Transverse colon (tissue), 4 donors: Measurements from ENCODE around the gene C20orf96. TPM values are rescaled to one million over a fixed set of nuclear protein-coding genes. Genes with fewer than 3 reads are reported as not detected.
"Not testable (repeated sequence)": the region's sequence is repeated elsewhere in the genome, so short reads cannot be mapped to it uniquely, and the experiment has no call there.

ENCODE experiments used
- DNase-seq: peaks from one replicate; pipeline ENCODE4 v3.0.0-alpha.2; 2019
- H3K27ac ChIP-seq, 4 donors: fragments of 200-600 bp; sonication (generic); 2 replicates each; pipeline ENCODE4 v1.5.1; 2016 to 2018; ENCODE audit warnings: inconsistent platforms in 4 of 4
- H3K27me3 ChIP-seq: fragments of 200-600 bp; sonication (generic); 2 replicates; pipeline ENCODE4 v1.5.1; 2017; ENCODE audit warnings: inconsistent platforms
- H3K36me3 ChIP-seq, 4 donors: fragments of 200-600 bp; sonication (generic); 2 replicates each; pipeline ENCODE4 v1.5.1; 2017 to 2019; ENCODE audit warnings: inconsistent platforms in 4 of 4
- H3K4me1 ChIP-seq, 4 donors: fragments of 200-600 bp; sonication (generic); 2 replicates each; pipeline ENCODE4 v1.5.1; 2017 to 2020; ENCODE audit warnings: inconsistent platforms in 4 of 4
- H3K4me3 ChIP-seq, 4 donors: fragments of 200-600 bp; sonication (generic); 1 replicate in 1 of 4; 2 replicates in 3 of 4; pipeline versions ENCODE4 v1.5.1 to v1.6.1; 2017 to 2019; ENCODE audit warnings: inconsistent platforms in 4 of 4
- H3K9me3 ChIP-seq, 2 donors: fragments of 200-600 bp; sonication (generic); 2 replicates each; pipeline ENCODE4 v1.5.1; 2017 to 2019; ENCODE audit warnings: inconsistent platforms in 2 of 2
- CTCF ChIP-seq, 5 experiments: fragments of 200-600 bp in 3 of 5; fragments of 450-650 bp in 2 of 5; sonication (generic) in 3 of 5; IDR thresholded peaks; 1 replicate in 2 of 5; 2 replicates in 3 of 5; pipeline ENCODE4 v1.5.1; 2016 to 2017; ENCODE audit warnings: antibody characterized with exemption in 5 of 5, inconsistent platforms in 3 of 5, mild to moderate bottlenecking in 2 of 5, moderate library complexity in 1 of 5
- EP300 ChIP-seq: sonication (generic); formaldehyde crosslinking; IDR thresholded peaks from one replicate; pipeline ENCODE4 v1.6.1; 2017; ENCODE audit warnings: antibody characterized with exemption, low read depth
- POLR2A ChIP-seq: fragments of 450-650 bp; IDR thresholded peaks from one replicate; pipeline ENCODE4 v1.6.1; 2016; ENCODE audit warnings: antibody characterized with exemption, mild to moderate bottlenecking, moderate library complexity
- POLR2AphosphoS5 ChIP-seq, 3 donors: sonication (generic); formaldehyde crosslinking; IDR thresholded peaks; one replicate each; pipeline ENCODE4 v1.6.1; 2016; ENCODE audit warnings: antibody characterized with exemption in 3 of 3
- WGBS, 2 donors: methylation state at CpG; one replicate each; pipeline ENCODE4 v1.1.5; 2018; ENCODE audit warnings: low coverage in 1 of 2; 5-methylcytosine and 5-hydroxymethylcytosine counted together
- in situ Hi-C, 4 donors: fragments of 200-750 bp; cut with MboI; loops; one replicate each; pipeline versions ENCODE4 v1.15.0 to v1.15.1; 2017; ENCODE audit warnings: low sequenced_read_pairs in 3 of 4, low pct_ligation_motif_present in 1 of 4, low pct_unique_long_range_greater_than_20kb in 1 of 4
- intact Hi-C: fragments of 100-400 bp; cut with DNase I; formaldehyde crosslinking; loops from one replicate; pipeline ENCODE4 v1.15.1; 2023; ENCODE audit warnings: low total_unique reads
- total RNA-seq, 4 donors: library from RNA; depleted of rRNA; stranded (reverse); fragments of >200 nt; gene quantifications; one replicate each; pipeline ENCODE4 v1.1.0, GENCODE V29; 2016

C20orf96 gene
- total RNA-seq = 10 to 100 TPM in 1 of 4 donors, 1 to 10 TPM in 3; 3.0 to 97.3 (median 3.7) TPM

DNA sequence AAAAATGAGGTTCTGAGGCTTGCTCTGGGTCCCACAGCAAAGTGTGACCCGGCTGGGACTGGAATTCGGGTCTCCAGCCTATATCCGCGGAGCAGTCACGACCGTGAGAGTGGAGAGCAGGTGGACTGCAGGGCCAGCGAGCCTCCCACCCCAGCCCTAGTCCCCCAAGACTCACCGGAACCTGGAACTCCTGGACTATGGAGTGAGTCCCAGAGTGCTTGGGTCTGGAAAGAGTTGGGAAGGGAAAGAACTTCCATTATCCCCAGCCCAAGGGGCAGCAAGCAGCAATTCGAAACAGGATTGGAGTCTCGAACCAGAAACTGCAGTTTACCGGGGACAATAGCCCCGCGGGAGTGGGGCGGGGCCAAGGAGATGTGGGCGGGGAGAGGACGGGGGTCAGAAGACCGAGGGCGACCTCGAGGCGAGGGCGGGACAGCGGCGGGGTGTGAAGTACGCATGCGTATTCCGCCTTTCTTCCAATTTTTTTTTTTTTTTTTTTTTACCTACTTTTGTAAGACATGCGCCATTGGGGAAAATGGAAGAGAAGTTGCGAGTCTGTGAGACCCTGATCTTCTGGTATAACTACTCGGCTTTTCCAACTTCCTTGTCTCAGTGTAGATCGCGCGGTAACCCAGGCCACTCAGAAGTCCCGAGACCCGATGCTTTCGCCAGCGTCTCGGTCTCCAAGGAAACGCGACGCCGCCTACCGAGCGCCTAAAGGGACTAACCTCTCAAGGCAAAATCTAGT is at the start of gene C20orf96:
TSS of gene C20orf96 (minus strand) at position 667 of the 748 bp plus-strand sequence. CDS start at position 527, 140 bp downstream.
- H3K27me3 ChIP-seq = no peaks in the 10 kb centered on the region
- in situ Hi-C loops = no loop called here
- H3K4me3 ChIP-seq = peak within 1 kb of the TSS; percentile 24 to 68 (median 59)

DNA sequence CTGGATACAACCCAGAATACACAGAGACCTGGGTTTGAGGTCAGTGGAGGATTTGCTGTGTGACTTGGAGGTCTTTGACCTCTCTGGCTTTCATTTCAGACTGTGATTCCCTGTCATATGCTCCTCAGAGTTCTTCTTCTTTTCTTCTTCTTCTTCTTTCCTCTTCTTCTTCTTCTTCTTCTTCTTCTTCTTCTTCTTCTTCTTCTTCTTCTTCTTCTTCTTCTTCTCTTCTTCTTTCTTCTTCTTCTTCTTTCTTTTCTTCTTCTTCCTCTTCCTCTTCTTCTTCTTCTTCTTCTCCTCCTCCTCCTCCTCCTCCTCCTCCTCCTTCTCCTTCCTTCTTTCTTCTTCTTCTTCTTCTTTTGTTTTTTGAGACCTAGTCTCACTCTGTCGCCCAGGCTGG is 45.5 kb upstream of the C20orf96 start:
- WGBS, 2 donors = 100% methylated on average over 1 of the region's 1 CpG; no CpG with 5 or more reads in 1 of the 2 donors
- H3K27me3 ChIP-seq, H3K9me3 ChIP-seq, intact Hi-C loops, H3K4me1 ChIP-seq, H3K4me3 ChIP-seq, in situ Hi-C loops, H3K36me3 ChIP-seq, H3K27ac ChIP-seq, DNase-seq: not testable (repeated sequence)

More for the DNA sequence above, at the start of gene C20orf96:
- no peaks in the 10 kb centered on the region for H3K9me3 ChIP-seq
- peak; percentile 96 for DNase-seq
- intact Hi-C loops = no loop called here
- no peaks in the 10 kb centered on the region for H3K36me3 ChIP-seq
- 1% methylated on average over 25 to 43 of the region's 43 CpGs for WGBS, 2 donors
- peaks cover 0 to 20% (median 10%) of the 10 kb centered on the region in 4 donors for H3K4me1 ChIP-seq
- peak in 1 of 3 donors; percentile 29 for TF ChIP-seq POLR2AphosphoS5 (IDR thresholded peaks at IDR 0.05)
- TF ChIP-seq POLR2A = no peak
- peak; percentile 46 to 67 (median 56) for TF ChIP-seq CTCF (IDR thresholded peaks at IDR 0.05)
- TF ChIP-seq EP300 = no peak
- peak within 1 kb of the TSS; percentile 83 to 88 (median 86) for H3K27ac ChIP-seq

DNA sequence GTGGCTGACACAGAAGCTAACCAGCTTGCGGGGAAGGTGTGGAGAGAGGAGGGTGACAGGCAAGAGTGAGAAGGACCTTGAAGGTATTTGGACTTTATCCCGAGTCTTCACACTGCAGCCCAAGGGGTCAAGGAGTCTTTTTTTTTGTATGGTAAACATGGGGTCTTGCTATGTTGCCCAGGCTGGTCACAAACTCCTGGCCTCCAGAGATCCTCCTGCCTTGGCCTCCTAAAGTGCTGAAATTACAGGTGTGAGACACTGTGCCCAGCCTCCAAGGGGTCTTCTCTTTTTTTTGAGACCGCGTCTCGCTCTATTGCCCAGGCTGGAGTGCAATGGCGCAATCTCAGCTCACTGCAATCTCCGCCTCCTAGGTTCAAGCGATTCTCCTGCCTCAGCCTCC is 44.0 kb upstream of the C20orf96 start:
- TF ChIP-seq POLR2AphosphoS5 (IDR thresholded peaks at IDR 0.05) (no peak), EP300 (no peak), POLR2A (no peak), CTCF (IDR thresholded peaks at IDR 0.05) (no peak)
- WGBS, 2 donors = 94 to 100% methylated on average over 2 to 8 of the region's 8 CpGs

DNA sequence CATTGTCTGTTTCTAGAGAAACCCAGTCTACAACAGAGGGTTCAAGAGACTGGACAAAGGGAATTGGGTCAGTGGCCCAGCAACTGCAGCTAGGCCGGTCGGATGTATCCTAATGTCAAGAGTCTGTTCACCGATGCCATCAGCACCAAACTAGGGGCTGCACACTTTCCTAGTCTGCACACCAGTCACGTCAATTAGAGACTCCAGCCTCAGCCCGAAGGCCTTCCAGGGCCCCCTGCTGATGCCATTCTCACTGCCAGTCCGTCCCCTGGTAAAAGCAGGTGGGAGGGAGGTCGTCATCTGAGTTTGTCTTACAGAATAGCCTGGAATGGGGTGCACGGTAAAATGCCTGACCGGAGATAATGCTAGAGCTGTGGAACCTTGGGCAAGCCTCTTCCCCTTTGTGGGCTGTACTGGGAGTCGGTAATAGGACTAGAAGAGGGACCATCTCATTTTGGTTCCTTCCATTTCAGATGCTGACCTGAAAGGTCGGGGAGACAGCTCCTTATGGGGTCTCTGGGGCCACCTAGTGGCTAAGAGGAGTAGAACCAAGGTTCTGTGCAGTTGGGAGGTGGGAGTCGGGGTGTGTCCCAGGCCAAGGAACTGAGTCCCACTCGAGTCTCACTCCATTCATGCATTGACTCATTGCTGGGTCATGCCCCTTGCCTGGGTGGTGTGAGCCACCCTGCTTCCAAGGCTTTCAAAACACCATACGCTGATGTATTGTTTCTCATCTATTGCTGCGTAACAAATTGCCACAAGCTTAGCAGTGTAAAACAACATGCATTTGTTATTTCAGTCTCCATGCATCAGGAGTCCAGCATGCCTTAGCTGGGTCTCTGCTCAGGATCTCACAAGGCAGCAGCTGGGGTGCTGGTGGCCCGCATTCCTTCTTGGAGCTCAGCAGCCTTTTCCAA is 39.9 kb upstream of the C20orf96 start:
- in situ Hi-C loops = no loop called here
- 61 to 72% methylated on average over 6 to 16 of the region's 16 CpGs for WGBS, 2 donors
- intact Hi-C loops = no loop called here
- Histone ChIP-seq H3K27me3 (no peaks in the 10 kb centered on the region), H3K9me3 (no peaks in the 10 kb centered on the region), H3K27ac (peak overlapping the region in 1 of 4 donors; percentile 0), H3K4me1 (peaks cover 0 to 31% (median 20%) of the 10 kb centered on the region in 4 donors), H3K36me3 (no peaks in the 10 kb centered on the region), H3K4me3 (no peak overlapping the region)
- no peak for TF ChIP-seq POLR2A
- peak; percentile 72 to 84 (median 79) for TF ChIP-seq CTCF (IDR thresholded peaks at IDR 0.05)
- no peak for DNase-seq

More for the DNA sequence above, 44.0 kb upstream of the C20orf96 start:
- in situ Hi-C loops = no loop called here
- no peaks in the 10 kb centered on the region for H3K36me3 ChIP-seq
- no peak for DNase-seq
- intact Hi-C loops = no loop called here
- H3K27ac ChIP-seq = no peak overlapping the region
- no peak overlapping the region for H3K4me3 ChIP-seq
- H3K27me3 ChIP-seq = no peaks in the 10 kb centered on the region
- no peaks in the 10 kb centered on the region for H3K9me3 ChIP-seq
- peaks cover 0 to 9% (median 3%) of the 10 kb centered on the region in 4 donors for H3K4me1 ChIP-seq
